ENCODE data around the gene GATA5.
A peak's percentile ranks its signal among the peaks of the same experiment; 100 is the strongest.

Gene GATA5

DNA sequence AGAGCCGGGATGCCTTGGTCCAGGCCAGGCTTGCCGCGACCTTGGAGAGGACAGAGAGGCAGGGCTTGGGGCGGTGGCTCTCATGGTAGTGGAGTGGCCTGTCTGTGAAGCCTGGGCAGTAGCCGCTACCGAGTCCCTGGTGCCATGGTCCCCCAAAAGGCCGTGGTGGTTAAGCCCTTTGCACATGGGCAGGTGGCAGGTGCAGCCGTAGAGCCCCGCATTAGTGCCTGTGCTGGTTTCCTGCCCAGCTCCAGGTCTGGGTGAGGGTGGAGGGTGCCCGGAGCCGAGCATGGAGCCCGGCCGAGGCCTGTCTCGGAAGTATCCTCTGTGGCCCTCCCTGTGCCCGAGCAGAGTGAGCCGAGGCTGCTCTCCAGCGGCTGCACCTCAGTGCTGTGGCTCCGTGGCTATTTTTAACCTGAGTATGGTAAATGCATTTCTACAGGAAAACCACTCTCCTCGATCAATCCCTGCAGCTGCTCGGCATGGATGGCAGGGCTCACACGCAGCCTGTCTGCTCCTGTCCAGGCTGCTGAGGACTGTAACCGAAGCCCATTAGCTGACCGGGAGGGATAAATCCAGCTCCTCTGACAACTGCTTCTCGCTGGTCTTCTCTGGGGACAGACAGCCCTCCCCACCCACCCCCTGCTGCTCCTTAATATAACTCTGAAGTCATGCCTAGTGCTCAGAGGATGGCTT, 36.3 kb upstream of the GATA5 start:
- POLR2A ChIA-PET, result no interaction called here
- no peak for DNase-seq (ENCODE audit: extremely low spot score)
- TF ChIP-seq FOXA1 (IDR thresholded peaks at IDR 0.05) (no peak), ARNT (IDR thresholded peaks at IDR 0.05) (no peak), CTBP1 (IDR thresholded peaks at IDR 0.05; ENCODE audit: borderline replicate concordance) (no peak), NFRKB (IDR thresholded peaks at IDR 0.05) (no peak)
- CTCF ChIA-PET, result no interaction called here

DNA sequence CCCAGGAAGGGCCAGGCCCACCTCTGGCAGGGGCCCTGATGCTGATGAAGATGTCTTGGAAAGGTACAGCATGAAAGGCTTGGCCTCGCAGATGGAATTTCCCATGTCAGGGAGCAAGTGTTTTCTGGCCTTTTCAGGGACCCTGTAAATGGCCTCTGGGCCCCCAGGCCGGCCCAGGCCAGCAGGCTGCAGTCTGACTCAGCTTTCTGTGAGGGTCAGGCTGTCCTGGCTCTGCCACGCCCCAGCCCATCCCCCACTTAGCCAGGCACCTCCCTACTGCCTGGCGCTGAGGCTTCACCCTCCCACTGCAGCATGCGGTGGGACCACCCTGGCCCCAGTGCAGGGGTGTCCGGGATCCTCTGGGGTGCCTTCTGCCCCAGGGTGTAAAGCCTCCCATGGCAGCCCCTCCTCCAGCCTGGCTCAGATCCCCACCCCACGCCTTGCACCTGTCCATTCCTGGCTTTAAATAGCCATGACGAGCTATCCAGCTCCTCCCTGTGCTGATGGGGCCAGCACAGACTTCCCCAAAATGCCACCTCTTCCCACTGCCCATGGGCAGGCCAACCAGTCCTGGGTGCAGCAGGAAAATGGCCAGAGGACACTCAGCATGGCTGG, 35.6 kb upstream of the GATA5 start:
- ChIA-PET POLR2A (no interaction called here), CTCF (no interaction called here)
- TF ChIP-seq SP1 (IDR thresholded peaks at IDR 0.05) (no peak), L3MBTL2 (conservative IDR thresholded peaks at IDR 0.05) (no peak), NFRKB (IDR thresholded peaks at IDR 0.05) (no peak), FOXK2 (IDR thresholded peaks at IDR 0.05) (no peak), CTBP1 (IDR thresholded peaks at IDR 0.05; ENCODE audit: borderline replicate concordance) (no peak), FOXM1 (IDR thresholded peaks at IDR 0.05; ENCODE audit: borderline replicate concordance) (no peak), TARDBP (IDR thresholded peaks at IDR 0.05) (no peak), ELF4 (IDR thresholded peaks at IDR 0.05) (no peak), FOXA1 (IDR thresholded peaks at IDR 0.05) (no peak), LEF1 (IDR thresholded peaks at IDR 0.05; ENCODE audit: borderline replicate concordance) (no peak), ARNT (IDR thresholded peaks at IDR 0.05) (no peak), ZNF384 (IDR thresholded peaks at IDR 0.05) (no peak), HDGF (IDR thresholded peaks at IDR 0.05; ENCODE audit: borderline replicate concordance) (no peak)
- TF ChIP-seq, protein P1, sequence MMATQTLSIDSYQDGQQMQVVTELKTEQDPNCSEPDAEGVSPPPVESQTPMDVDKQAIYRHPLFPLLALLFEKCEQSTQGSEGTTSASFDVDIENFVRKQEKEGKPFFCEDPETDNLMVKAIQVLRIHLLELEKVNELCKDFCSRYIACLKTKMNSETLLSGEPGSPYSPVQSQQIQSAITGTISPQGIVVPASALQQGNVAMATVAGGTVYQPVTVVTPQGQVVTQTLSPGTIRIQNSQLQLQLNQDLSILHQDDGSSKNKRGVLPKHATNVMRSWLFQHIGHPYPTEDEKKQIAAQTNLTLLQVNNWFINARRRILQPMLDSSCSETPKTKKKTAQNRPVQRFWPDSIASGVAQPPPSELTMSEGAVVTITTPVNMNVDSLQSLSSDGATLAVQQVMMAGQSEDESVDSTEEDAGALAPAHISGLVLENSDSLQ (IDR thresholded peaks at IDR 0.05), result no peak
- no peak for DNase-seq (ENCODE audit: extremely low spot score)

DNA sequence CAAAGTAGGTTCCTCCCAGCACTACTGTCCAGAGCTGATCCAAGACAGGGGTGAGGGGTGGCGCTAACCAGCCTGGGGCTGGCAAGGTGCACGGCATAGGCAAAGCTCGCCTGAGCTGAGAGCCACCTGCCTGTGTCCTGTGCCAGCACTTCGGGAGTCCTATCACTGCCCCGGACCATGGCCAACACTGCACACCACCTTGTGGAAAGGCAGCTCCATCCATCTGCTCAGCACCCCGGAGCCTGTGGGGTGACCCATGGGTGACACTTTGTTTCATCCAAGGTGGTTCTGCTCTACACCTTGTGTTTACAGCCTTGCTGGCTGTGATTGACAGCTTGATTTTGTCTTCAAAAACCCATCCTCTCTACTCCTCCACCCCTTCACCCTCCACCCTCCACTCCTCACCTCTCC, 32.9 kb upstream of the GATA5 start:
- CTCF ChIA-PET, result no interaction called here
- DNase-seq (ENCODE audit: extremely low spot score), result no peak
- no peak for TF ChIP-seq FOXM1 (IDR thresholded peaks at IDR 0.05; ENCODE audit: borderline replicate concordance)
- TF ChIP-seq, protein P1 (IDR thresholded peaks at IDR 0.05), result peak; percentile 66
- POLR2A ChIA-PET, result interaction anchor here (1.3 kb wide), 1 partner anchor 108 kb away, joined by 4 read pairs; no protein-coding TSS in a partner anchor

DNA sequence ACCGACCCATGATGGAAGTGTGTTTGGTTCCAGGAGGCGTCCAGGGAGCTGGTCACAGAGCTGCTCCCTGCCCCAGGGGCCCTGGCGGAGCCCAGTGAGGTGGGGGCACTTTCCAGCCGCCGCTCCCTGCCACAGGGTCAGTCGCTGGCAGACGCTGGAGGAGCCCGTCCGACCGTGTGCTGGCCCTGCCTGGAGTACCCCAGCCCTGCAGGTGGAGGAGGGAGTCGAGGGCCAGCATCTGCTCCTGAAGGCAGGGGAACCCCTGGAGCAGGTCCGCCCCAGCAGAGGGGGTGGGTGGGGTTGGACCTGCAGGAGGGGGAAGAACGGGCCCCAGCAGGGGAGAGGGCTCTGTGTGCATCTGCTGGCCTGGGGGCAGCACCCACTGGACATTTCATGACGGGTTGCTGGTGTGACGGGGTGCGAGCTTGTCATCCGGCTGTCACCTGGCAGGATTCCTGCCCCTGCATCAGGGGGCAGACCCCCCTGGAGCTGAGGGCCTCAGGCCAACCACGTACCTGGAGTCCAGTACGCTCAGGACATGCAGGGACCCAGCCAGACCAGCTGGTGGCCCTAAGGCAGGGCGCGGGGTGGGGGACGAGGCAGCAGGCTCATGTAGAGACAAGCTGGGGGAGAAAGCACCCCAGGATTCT, 32.3 kb upstream of the GATA5 start:
- TF ChIP-seq CTBP1 (IDR thresholded peaks at IDR 0.05; ENCODE audit: borderline replicate concordance), result no peak
- CTCF ChIA-PET, result no interaction called here
- POLR2A ChIA-PET, result interaction anchor here (1.3 kb wide), 1 partner anchor 109 kb away, joined by 4 read pairs; no protein-coding TSS in a partner anchor
- no peak for DNase-seq (ENCODE audit: extremely low spot score)

DNA sequence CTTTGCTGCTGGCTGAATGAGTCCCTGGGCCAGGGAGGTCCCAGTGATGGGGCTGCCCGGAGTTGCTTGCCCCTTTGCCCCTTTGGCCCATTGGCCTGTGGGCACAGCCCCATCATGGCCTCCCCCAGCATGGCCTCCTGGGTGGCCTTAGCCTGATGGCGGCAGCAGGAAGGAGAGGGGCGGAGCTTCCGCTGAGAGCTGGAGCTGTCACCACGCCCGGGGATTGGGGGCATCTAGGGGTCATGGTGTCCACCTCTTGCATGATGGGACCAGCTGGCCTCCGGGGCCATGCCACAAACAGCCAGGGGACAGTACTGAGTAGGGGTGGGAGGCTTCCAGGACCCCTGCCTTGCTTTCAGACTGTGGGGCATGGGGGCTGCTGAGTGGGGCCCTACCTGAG, 31.5 kb upstream of the GATA5 start:
- POLR2A ChIA-PET, result no interaction called here
- CTCF ChIA-PET, result no interaction called here
- TF ChIP-seq BHLHE40 (IDR thresholded peaks at IDR 0.05; ENCODE audit: borderline replicate concordance) (no peak), FOXA1 (IDR thresholded peaks at IDR 0.05) (no peak), FOXM1 (IDR thresholded peaks at IDR 0.05; ENCODE audit: borderline replicate concordance) (no peak), SP1 (IDR thresholded peaks at IDR 0.05) (no peak), L3MBTL2 (conservative IDR thresholded peaks at IDR 0.05) (no peak), FOXK2 (IDR thresholded peaks at IDR 0.05) (no peak), CTBP1 (IDR thresholded peaks at IDR 0.05; ENCODE audit: borderline replicate concordance) (no peak)
- no peak for DNase-seq (ENCODE audit: extremely low spot score)

DNA sequence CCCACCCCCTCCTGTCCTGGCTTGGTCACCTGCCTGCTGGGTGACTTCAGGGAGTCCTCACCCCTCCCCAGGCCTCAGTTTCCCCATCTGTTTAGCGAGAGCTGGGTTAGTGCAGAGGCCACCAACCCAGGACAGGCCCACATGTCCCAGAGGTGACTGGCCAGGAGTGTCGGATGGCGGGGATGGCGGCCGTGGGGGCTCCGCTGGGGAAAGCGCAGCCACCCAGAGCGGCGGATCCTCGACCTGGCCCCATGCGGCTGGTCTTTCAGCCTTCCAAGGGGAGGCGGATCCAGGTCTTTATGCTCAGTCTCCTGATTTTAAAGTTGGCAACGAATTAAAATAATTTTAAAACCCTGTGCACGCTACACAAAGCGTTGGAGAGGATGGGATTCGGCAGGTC, 31.0 kb upstream of the GATA5 start:
- TF ChIP-seq CTBP1 (IDR thresholded peaks at IDR 0.05; ENCODE audit: borderline replicate concordance) (no peak), SUZ12 (IDR thresholded peaks at IDR 0.05) (no peak), FOXK2 (IDR thresholded peaks at IDR 0.05) (no peak), ELF4 (IDR thresholded peaks at IDR 0.05) (no peak), BHLHE40 (IDR thresholded peaks at IDR 0.05; ENCODE audit: borderline replicate concordance) (no peak), L3MBTL2 (conservative IDR thresholded peaks at IDR 0.05) (no peak), TARDBP (IDR thresholded peaks at IDR 0.05) (no peak)
- TF ChIP-seq, protein P1 (IDR thresholded peaks at IDR 0.05), result no peak
- CTCF ChIA-PET, result no interaction called here
- POLR2A ChIA-PET, result no interaction called here
- no peak for DNase-seq (ENCODE audit: extremely low spot score)

DNA sequence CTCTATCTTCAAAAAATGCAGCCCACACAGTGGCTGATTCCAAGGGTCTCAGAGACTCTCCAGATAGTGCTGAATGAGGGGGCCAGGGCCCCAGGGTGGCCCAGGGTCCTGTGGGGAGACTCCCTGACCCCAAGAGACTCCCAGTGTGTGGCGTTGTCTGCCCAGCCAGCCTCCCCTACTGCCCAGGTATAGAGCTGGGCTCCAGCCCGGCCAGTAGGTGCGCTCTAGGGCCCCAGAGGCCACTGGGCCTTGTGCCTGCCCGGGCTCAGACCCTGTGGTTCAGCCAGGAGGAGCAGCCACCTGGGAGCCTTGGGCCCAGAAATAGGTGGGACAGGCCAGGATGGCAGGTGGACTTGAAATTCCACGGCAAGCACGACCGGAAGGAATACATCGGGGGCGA, 30.3 kb upstream of the GATA5 start:
- TF ChIP-seq BHLHE40 (IDR thresholded peaks at IDR 0.05; ENCODE audit: borderline replicate concordance), result no peak
- TF ChIP-seq FOXM1 (IDR thresholded peaks at IDR 0.05; ENCODE audit: borderline replicate concordance), result no peak
- no peak for TF ChIP-seq HDGF (IDR thresholded peaks at IDR 0.05; ENCODE audit: borderline replicate concordance)
- no peak for TF ChIP-seq CTBP1 (IDR thresholded peaks at IDR 0.05; ENCODE audit: borderline replicate concordance)
- TF ChIP-seq LEF1 (IDR thresholded peaks at IDR 0.05; ENCODE audit: borderline replicate concordance), result no peak
- TF ChIP-seq FOXK2 (IDR thresholded peaks at IDR 0.05), result no peak
- TF ChIP-seq, protein P1 (IDR thresholded peaks at IDR 0.05), result no peak
- no peak for TF ChIP-seq L3MBTL2 (conservative IDR thresholded peaks at IDR 0.05)
- TF ChIP-seq SUZ12 (IDR thresholded peaks at IDR 0.05), result no peak
- no peak for TF ChIP-seq SP1 (IDR thresholded peaks at IDR 0.05)
- TF ChIP-seq TARDBP (IDR thresholded peaks at IDR 0.05), result no peak
- TF ChIP-seq ZNF384 (IDR thresholded peaks at IDR 0.05), result no peak
- DNase-seq (ENCODE audit: extremely low spot score), result no peak
- POLR2A ChIA-PET, result no interaction called here
- CTCF ChIA-PET, result no interaction called here

Data from HEK293T (cell line).